Muscle layer of colon (tissue), 2 donors: ENCODE data around the gene MYO5C.

Experiments used
- H3K27ac ChIP-seq: one replicate; pipeline ENCODE4 v1.7.0; 2013; ENCODE audit warnings: low read depth, mild to moderate bottlenecking, low read length, moderate library complexity
- H3K27me3 ChIP-seq, 2 donors: one replicate each; pipeline ENCODE4 v1.7.0; 2013; ENCODE audit warnings: low read length in 2 of 2, mild to moderate bottlenecking in 2 of 2; ENCODE audit not compliant: insufficient read depth in 2 of 2, control insufficient read depth in 1 of 2
- H3K36me3 ChIP-seq: one replicate; pipeline ENCODE4 v1.7.0; 2013; ENCODE audit warnings: mild to moderate bottlenecking, low read length; ENCODE audit not compliant: insufficient read depth
- H3K4me1 ChIP-seq: one replicate; pipeline ENCODE4 v1.7.0; 2013; ENCODE audit warnings: mild to moderate bottlenecking, low read length; ENCODE audit not compliant: insufficient read depth
- H3K4me3 ChIP-seq, 2 donors: one replicate each; pipeline ENCODE4 v1.7.0; 2013; ENCODE audit warnings: low read length in 2 of 2, low read depth in 1 of 2, mild to moderate bottlenecking in 1 of 2, moderate library complexity in 1 of 2
- H3K9ac ChIP-seq: one replicate; pipeline ENCODE4 v1.7.0; 2013; ENCODE audit warnings: low read length
- H3K9me3 ChIP-seq: one replicate; pipeline ENCODE4 v1.7.0; 2013; ENCODE audit warnings: mild to moderate bottlenecking, low read length
- donor health status: abdominal sarcoma.
- donor health status: Adenocarcinoma of cecum.

MYO5C gene

GRCh38 chr15:52263563-52264282 is 31.9 kb downstream of the MYO5C start:
- H3K27me3 ChIP-seq, result no peaks in the 10 kb centered on the region
- H3K4me3 ChIP-seq, result no peak overlapping the region
- no peaks in the 10 kb centered on the region for H3K9me3 ChIP-seq
- H3K27ac ChIP-seq, result no peak overlapping the region
- peaks cover 14% of the 10 kb centered on the region for H3K4me1 ChIP-seq
- H3K9ac ChIP-seq, result no peak overlapping the region
- no peaks in the 10 kb centered on the region for H3K36me3 ChIP-seq

- Histone ChIP-seq H3K9ac (no peak overlapping the region), H3K27ac (no peak overlapping the region), H3K4me1 (peaks cover 14% of the 10 kb centered on the region), H3K36me3 (no peaks in the 10 kb centered on the region), H3K27me3 (no peaks in the 10 kb centered on the region), H3K9me3 (no peaks in the 10 kb centered on the region), H3K4me3 (no peak overlapping the region)
These were observed 33.2 kb downstream of the MYO5C start for GRCh38 chr15:52262364-52262763.

GRCh38 chr15:52261498-52262242 is 33.9 kb downstream of the MYO5C start:
- H3K4me1 ChIP-seq, result peaks cover 14% of the 10 kb centered on the region
- no peaks in the 10 kb centered on the region for H3K9me3 ChIP-seq
- H3K36me3 ChIP-seq, result no peaks in the 10 kb centered on the region
- H3K27me3 ChIP-seq, result no peaks in the 10 kb centered on the region
- H3K4me3 ChIP-seq, result peak overlapping the region in 1 of 2 donors; percentile 26
- H3K9ac ChIP-seq, result no peak overlapping the region
- H3K27ac ChIP-seq, result no peak overlapping the region

GRCh38 chr15:52261026-52261425 is 34.6 kb downstream of the MYO5C start:
- Histone ChIP-seq H3K36me3 (no peaks in the 10 kb centered on the region), H3K27ac (no peak overlapping the region), H3K27me3 (no peaks in the 10 kb centered on the region), H3K4me1 (peaks cover 14% of the 10 kb centered on the region), H3K9ac (no peak overlapping the region), H3K9me3 (no peaks in the 10 kb centered on the region), H3K4me3 (no peak overlapping the region)

- Histone ChIP-seq H3K36me3 (no peaks in the 10 kb centered on the region), H3K27ac (no peak overlapping the region), H3K4me3 (no peak overlapping the region), H3K9ac (no peak overlapping the region), H3K4me1 (peaks cover 14% of the 10 kb centered on the region), H3K9me3 (no peaks in the 10 kb centered on the region), H3K27me3 (no peaks in the 10 kb centered on the region)
These were observed 36.1 kb downstream of the MYO5C start for GRCh38 chr15:52259503-52259902.

GRCh38 chr15:52258461-52258860 is 37.1 kb downstream of the MYO5C start:
- no peak overlapping the region for H3K9ac ChIP-seq

GRCh38 chr15:52257734-52258062 is 37.9 kb downstream of the MYO5C start:
- Histone ChIP-seq H3K36me3 (no peaks in the 10 kb centered on the region), H3K27me3 (no peaks in the 10 kb centered on the region), H3K27ac (no peak overlapping the region), H3K9ac (no peak overlapping the region), H3K9me3 (no peaks in the 10 kb centered on the region), H3K4me1 (peaks cover 14% of the 10 kb centered on the region), H3K4me3 (no peak overlapping the region)

More at GRCh38 chr15:52258461-52258860, 37.1 kb downstream of the MYO5C start:
- H3K9me3 ChIP-seq, result no peaks in the 10 kb centered on the region
- no peak overlapping the region for H3K4me3 ChIP-seq
- no peaks in the 10 kb centered on the region for H3K36me3 ChIP-seq
- H3K27me3 ChIP-seq, result no peaks in the 10 kb centered on the region
- peaks cover 14% of the 10 kb centered on the region for H3K4me1 ChIP-seq
- H3K27ac ChIP-seq, result no peak overlapping the region

- Histone ChIP-seq H3K4me3 (no peak overlapping the region), H3K9ac (no peak overlapping the region), H3K36me3 (no peaks in the 10 kb centered on the region), H3K4me1 (peaks cover 10% of the 10 kb centered on the region), H3K27me3 (no peaks in the 10 kb centered on the region), H3K9me3 (no peaks in the 10 kb centered on the region), H3K27ac (no peak overlapping the region)
These were observed 38.5 kb downstream of the MYO5C start for GRCh38 chr15:52256930-52257733.

- H3K36me3 ChIP-seq, result no peaks in the 10 kb centered on the region
- H3K4me1 ChIP-seq, result peaks cover 2% of the 10 kb centered on the region
- H3K4me3 ChIP-seq, result no peak overlapping the region
- H3K9ac ChIP-seq, result no peak overlapping the region
- no peak overlapping the region for H3K27ac ChIP-seq
- H3K9me3 ChIP-seq, result no peaks in the 10 kb centered on the region
- H3K27me3 ChIP-seq, result no peaks in the 10 kb centered on the region
These were observed 39.2 kb downstream of the MYO5C start for GRCh38 chr15:52256366-52256765.

- Histone ChIP-seq H3K36me3 (no peaks in the 10 kb centered on the region), H3K4me3 (no peak overlapping the region), H3K9ac (no peak overlapping the region), H3K27ac (no peak overlapping the region), H3K9me3 (no peaks in the 10 kb centered on the region), H3K4me1 (no peaks in the 10 kb centered on the region), H3K27me3 (no peaks in the 10 kb centered on the region)
These were observed 39.7 kb downstream of the MYO5C start for GRCh38 chr15:52255935-52256334.

- Histone ChIP-seq H3K4me1 (no peaks in the 10 kb centered on the region), H3K4me3 (no peak overlapping the region), H3K36me3 (no peaks in the 10 kb centered on the region), H3K9me3 (no peaks in the 10 kb centered on the region), H3K27ac (no peak overlapping the region), H3K9ac (no peak overlapping the region), H3K27me3 (no peaks in the 10 kb centered on the region)
These were observed 40.6 kb downstream of the MYO5C start for GRCh38 chr15:52255008-52255407.
